Spleen (tissue), 11 donors: ENCODE results near the gene USH2A. TPM values are rescaled to one million over a fixed set of nuclear protein-coding genes. Genes with fewer than 3 reads are reported as not detected.

Experiments used
- DNase-seq: peaks from one replicate; pipeline ENCODE4 v3.0.0-alpha.2; 2020
- H3K27ac ChIP-seq, 8 donors: fragments of 200-600 bp; sonication (generic) in 7 of 8; 1 replicate in 4 of 8; 2 replicates in 4 of 8; pipeline versions ENCODE4 v1.5.0 to v1.8.0; 2016 to 2021; ENCODE audit warnings: inconsistent platforms in 4 of 8, mild to moderate bottlenecking in 4 of 8, moderate library complexity in 1 of 8
- H3K27me3 ChIP-seq, 7 donors: fragments of 200-600 bp; sonication (generic) in 6 of 7; replicated peaks in 1 of 7; 1 replicate in 4 of 7; 2 replicates in 3 of 7; pipeline versions ENCODE4 v1.5.0 to v1.8.0; 2016 to 2021; ENCODE audit warnings: inconsistent platforms in 3 of 7, mild to moderate bottlenecking in 1 of 7
- H3K36me3 ChIP-seq, 6 donors: fragments of 200-600 bp; sonication (generic) in 5 of 6; 1 replicate in 4 of 6; 2 replicates in 2 of 6; pipeline versions ENCODE4 v1.5.0 to v1.8.0; 2016 to 2021; ENCODE audit warnings: inconsistent platforms in 2 of 6
- H3K4me1 ChIP-seq, 6 donors: fragments of 200-600 bp; sonication (generic) in 5 of 6; 1 replicate in 3 of 6; 2 replicates in 3 of 6; pipeline versions ENCODE4 v1.5.0 to v1.8.0; 2016 to 2021; ENCODE audit warnings: inconsistent platforms in 3 of 6
- H3K4me3 ChIP-seq, 8 donors: fragments of 200-600 bp; sonication (generic) in 7 of 8; 1 replicate in 4 of 8; 2 replicates in 4 of 8; pipeline versions ENCODE4 v1.5.0 to v1.8.0; 2016 to 2021; ENCODE audit warnings: inconsistent platforms in 4 of 8, mild to moderate bottlenecking in 4 of 8, moderate library complexity in 2 of 8
- H3K9me3 ChIP-seq, 8 donors: fragments of 200-600 bp; sonication (generic) in 7 of 8; 1 replicate in 4 of 8; 2 replicates in 4 of 8; pipeline versions ENCODE4 v1.5.0 to v1.8.0; 2016 to 2021; ENCODE audit warnings: inconsistent platforms in 4 of 8
- CTCF ChIP-seq, 11 experiments: fragments of 200-600 bp in 7 of 11; fragments of 450-650 bp in 4 of 11; sonication (generic) in 4 of 11; IDR thresholded peaks in 8 of 11; conservative IDR thresholded peaks in 3 of 11; 1 replicate in 7 of 11; 2 replicates in 4 of 11; pipeline versions ENCODE4 v1.4.0 to v1.8.0; 2016 to 2021; ENCODE audit warnings: antibody characterized with exemption in 11 of 11, inconsistent platforms in 4 of 11, mild to moderate bottlenecking in 1 of 11
- POLR2A ChIP-seq, 3 donors: fragments of 450-650 bp; IDR thresholded peaks; one replicate each; pipeline ENCODE4 v1.5.1; 2017; ENCODE audit warnings: antibody characterized with exemption in 3 of 3, mild to moderate bottlenecking in 1 of 3
- POLR2AphosphoS5 ChIP-seq, 3 donors: sonication (generic); formaldehyde crosslinking; IDR thresholded peaks; one replicate each; pipeline ENCODE4 v1.5.1; 2017; ENCODE audit warnings: antibody characterized with exemption in 3 of 3
- WGBS, 5 donors: extraction: QIAGEN DNeasy Blood & Tissue Kit in 3 of 5; methylation state at CpG; one replicate each; pipeline versions ENCODE4 v1.1.5 to v1.1.7; 2013 to 2018; 5-methylcytosine and 5-hydroxymethylcytosine counted together
- intact Hi-C: fragments of 100-400 bp; cut with DNase I; formaldehyde crosslinking; loops from one replicate; pipeline ENCODE4 v1.15.0; 2023; ENCODE audit warnings: low total_unique reads
- polyA plus RNA-seq, 3 donors: library from polyadenylated mRNA; stranded (reverse); fragments of 200-250 nt; gene quantifications; one replicate each; pipeline ENCODE4 v1.2.1, GENCODE V29; 2013
- total RNA-seq, 7 donors: library from RNA; depleted of rRNA in 3 of 7; stranded (reverse); fragments of >200 nt in 3 of 7; fragmentation: NEBNext Ultra II Directional in 4 of 7; extraction: Animal tissue kit (Norgen Biotek cat#: 25700) in 4 of 7; gene quantifications; one replicate each; pipeline versions ENCODE4 v1.1.0 to v1.2.1, GENCODE V29; 2016 to 2021
- donor health status: healthy with polysubstance abuse.
- donor health status: DM: no; HTN: no; CAD: no; lungs with moderate emphysema.
- donor health status: DM: no; HTN: no; CAD: no.
- donor health status: Bipolar disorder and iron deficiency.
- donor health status: healthy.
- donor health status: DM: no; HTN: no; CAD: no.
- donor health status: DM: yes; HTN: yes; CAD: no.

USH2A gene
- total and polyA plus RNA-seq, 10 donors, result under 0.01 TPM; not detected in 9

GRCh38 chr1:216457356-216457755 is 34.1 kb upstream of the USH2A start:
- intact Hi-C loops, result no loop called here
- TF ChIP-seq POLR2A (IDR thresholded peaks at IDR 0.05) (no peak), POLR2AphosphoS5 (IDR thresholded peaks at IDR 0.05) (no peak)

GRCh38 chr1:216456682-216457081 is 33.4 kb upstream of the USH2A start:
- H3K9me3 ChIP-seq, result peaks cover 0 to 6% (median 0%) of the 10 kb centered on the region in 8 donors
- 72 to 75% (median 75%) methylated on average over 3 of the region's 3 CpGs for WGBS, 5 donors
- intact Hi-C loops, result no loop called here
- H3K4me3 ChIP-seq, result no peak overlapping the region
- H3K36me3 ChIP-seq, result no peaks in the 10 kb centered on the region
- no peaks in the 10 kb centered on the region for H3K27me3 ChIP-seq
- no peak for TF ChIP-seq POLR2AphosphoS5 (IDR thresholded peaks at IDR 0.05)
- TF ChIP-seq POLR2A (IDR thresholded peaks at IDR 0.05), result no peak
- no peak for TF ChIP-seq CTCF (IDR thresholded peaks at IDR 0.05 in 8 of 11, conservative IDR thresholded peaks at IDR 0.05 in 3 of 11)
- no peak overlapping the region for H3K27ac ChIP-seq
- no peak for DNase-seq
- H3K4me1 ChIP-seq, result no peaks in the 10 kb centered on the region

More at GRCh38 chr1:216457356-216457755, 34.1 kb upstream of the USH2A start:
- no peak overlapping the region for H3K4me3 ChIP-seq
- no peaks in the 10 kb centered on the region for H3K36me3 ChIP-seq
- no peak overlapping the region for H3K27ac ChIP-seq
- H3K4me1 ChIP-seq, result no peaks in the 10 kb centered on the region
- no peaks in the 10 kb centered on the region for H3K27me3 ChIP-seq
- DNase-seq, result no peak
- peaks cover 0 to 6% (median 0%) of the 10 kb centered on the region in 8 donors for H3K9me3 ChIP-seq

DNA sequence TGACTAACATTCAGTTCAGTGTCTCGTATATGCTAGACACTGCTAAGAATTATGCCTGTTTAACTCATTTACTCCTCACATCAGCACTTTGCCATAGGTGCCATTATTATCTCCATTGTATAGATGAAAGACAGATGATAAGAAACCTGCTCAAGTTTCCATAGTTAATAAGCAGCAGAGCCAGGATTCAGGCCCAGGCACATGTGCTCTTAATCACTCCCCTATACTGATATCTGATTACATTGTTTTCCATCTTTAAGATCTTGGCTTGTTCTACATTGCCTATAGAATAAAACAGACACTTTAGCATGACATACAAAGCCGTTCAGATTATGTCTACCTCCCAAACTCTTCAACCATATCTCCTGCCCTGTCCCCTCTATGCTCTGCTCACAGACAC is 30.5 kb upstream of the USH2A start:
- no peak for TF ChIP-seq CTCF (IDR thresholded peaks at IDR 0.05 in 8 of 11, conservative IDR thresholded peaks at IDR 0.05 in 3 of 11)
- TF ChIP-seq POLR2A (IDR thresholded peaks at IDR 0.05), result no peak
- no peak for TF ChIP-seq POLR2AphosphoS5 (IDR thresholded peaks at IDR 0.05)
- 66 to 78% (median 73%) methylated on average over 2 of the region's 2 CpGs for WGBS, 5 donors

DNA sequence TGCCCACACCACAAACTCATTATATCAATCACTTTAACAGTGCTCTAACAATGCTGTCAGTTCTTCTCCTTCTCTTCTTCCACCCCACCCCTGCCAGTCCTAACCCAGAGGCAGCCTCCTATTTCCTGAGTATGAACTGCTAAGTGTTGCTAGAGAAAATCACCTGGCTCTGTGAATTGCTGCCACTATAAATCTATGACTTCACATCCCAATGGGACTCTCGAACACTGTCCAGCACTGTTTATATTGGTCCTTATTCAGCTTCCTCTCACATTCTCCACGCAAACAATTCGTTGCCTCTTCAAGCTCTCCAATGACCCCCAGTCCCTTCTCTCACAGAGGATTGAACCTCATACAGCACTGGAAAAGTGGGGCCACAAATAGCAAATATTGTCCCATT is 27.0 kb upstream of the USH2A start:
- Histone ChIP-seq H3K9me3 (peaks cover 0 to 6% (median 0%) of the 10 kb centered on the region in 8 donors), H3K4me1 (no peaks in the 10 kb centered on the region), H3K36me3 (no peaks in the 10 kb centered on the region), H3K27me3 (no peaks in the 10 kb centered on the region), H3K4me3 (no peak overlapping the region), H3K27ac (no peak overlapping the region)
- TF ChIP-seq POLR2A (IDR thresholded peaks at IDR 0.05), result no peak
- TF ChIP-seq POLR2AphosphoS5 (IDR thresholded peaks at IDR 0.05), result no peak
- TF ChIP-seq CTCF (IDR thresholded peaks at IDR 0.05 in 8 of 11, conservative IDR thresholded peaks at IDR 0.05 in 3 of 11), result no peak
- WGBS, 5 donors, result 55 to 69% (median 63%) methylated on average over 3 of the region's 3 CpGs
- intact Hi-C loops, result no loop called here
- DNase-seq, result no peak

More for the DNA sequence above, 30.5 kb upstream of the USH2A start:
- H3K27me3 ChIP-seq, result no peaks in the 10 kb centered on the region
- intact Hi-C loops, result no loop called here
- peaks cover 0 to 6% (median 0%) of the 10 kb centered on the region in 8 donors for H3K9me3 ChIP-seq
- H3K4me1 ChIP-seq, result no peaks in the 10 kb centered on the region
- DNase-seq, result no peak
- no peak overlapping the region for H3K27ac ChIP-seq
- no peaks in the 10 kb centered on the region for H3K36me3 ChIP-seq
- H3K4me3 ChIP-seq, result no peak overlapping the region

- no peaks in the 10 kb centered on the region for H3K27me3 ChIP-seq
- intact Hi-C loops, result no loop called here
- H3K27ac ChIP-seq, result no peak overlapping the region
- no peaks in the 10 kb centered on the region for H3K36me3 ChIP-seq
- H3K9me3 ChIP-seq, result no peaks in the 10 kb centered on the region
- DNase-seq, result no peak
- H3K4me1 ChIP-seq, result no peaks in the 10 kb centered on the region
- no peak overlapping the region for H3K4me3 ChIP-seq
- TF ChIP-seq CTCF (IDR thresholded peaks at IDR 0.05 in 8 of 11, conservative IDR thresholded peaks at IDR 0.05 in 3 of 11), result no peak
- no peak for TF ChIP-seq POLR2AphosphoS5 (IDR thresholded peaks at IDR 0.05)
- TF ChIP-seq POLR2A (IDR thresholded peaks at IDR 0.05), result no peak
These were observed 24.8 kb upstream of the USH2A start for GRCh38 chr1:216448011-216448510.
